HG03095 (cell line): ENCODE measurements around the gene NECTIN2.
"Not testable (repeated sequence)": the region's sequence is repeated elsewhere in the genome, so short reads cannot be mapped to it uniquely, and the experiment has no call there.

Experiments
- ATAC-seq: cut with Tn5 transposase; IDR thresholded peaks from one replicate; pipeline ENCODE4 v1.9.1; 2021; ENCODE audit warnings: moderate library complexity; ENCODE audit not compliant: unreplicated experiment

Gene NECTIN2

GRCh38 chr19:44904426-44904994, 58.4 kb downstream of the NECTIN2 start:
- no peak for ATAC-seq

DNA sequence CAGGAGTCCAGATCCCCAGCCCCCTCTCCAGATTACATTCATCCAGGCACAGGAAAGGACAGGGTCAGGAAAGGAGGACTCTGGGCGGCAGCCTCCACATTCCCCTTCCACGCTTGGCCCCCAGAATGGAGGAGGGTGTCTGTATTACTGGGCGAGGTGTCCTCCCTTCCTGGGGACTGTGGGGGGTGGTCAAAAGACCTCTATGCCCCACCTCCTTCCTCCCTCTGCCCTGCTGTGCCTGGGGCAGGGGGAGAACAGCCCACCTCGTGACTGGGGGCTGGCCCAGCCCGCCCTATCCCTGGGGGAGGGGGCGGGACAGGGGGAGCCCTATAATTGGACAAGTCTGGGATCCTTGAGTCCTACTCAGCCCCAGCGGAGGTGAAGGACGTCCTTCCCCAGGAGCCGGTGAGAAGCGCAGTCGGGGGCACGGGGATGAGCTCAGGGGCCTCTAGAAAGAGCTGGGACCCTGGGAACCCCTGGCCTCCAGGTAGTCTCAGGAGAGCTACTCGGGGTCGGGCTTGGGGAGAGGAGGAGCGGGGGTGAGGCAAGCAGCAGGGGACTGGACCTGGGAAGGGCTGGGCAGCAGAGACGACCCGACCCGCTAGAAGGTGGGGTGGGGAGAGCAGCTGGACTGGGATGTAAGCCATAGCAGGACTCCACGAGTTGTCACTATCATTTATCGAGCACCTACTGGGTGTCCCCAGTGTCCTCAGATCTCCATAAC, 59.5 kb downstream of the NECTIN2 start, which contains the start of gene APOE:
Gene APOE (plus strand): TSS at position 360 of the 724 bp plus-strand sequence. CDS start 829 bp downstream, outside the sequence.
- no peak for ATAC-seq

DNA sequence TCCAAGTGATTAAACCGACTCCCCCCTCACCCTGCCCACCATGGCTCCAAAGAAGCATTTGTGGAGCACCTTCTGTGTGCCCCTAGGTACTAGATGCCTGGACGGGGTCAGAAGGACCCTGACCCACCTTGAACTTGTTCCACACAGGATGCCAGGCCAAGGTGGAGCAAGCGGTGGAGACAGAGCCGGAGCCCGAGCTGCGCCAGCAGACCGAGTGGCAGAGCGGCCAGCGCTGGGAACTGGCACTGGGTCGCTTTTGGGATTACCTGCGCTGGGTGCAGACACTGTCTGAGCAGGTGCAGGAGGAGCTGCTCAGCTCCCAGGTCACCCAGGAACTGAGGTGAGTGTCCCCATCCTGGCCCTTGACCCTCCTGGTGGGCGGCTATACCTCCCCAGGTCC, 61.5 kb downstream of the NECTIN2 start:
- ATAC-seq: no peak

DNA sequence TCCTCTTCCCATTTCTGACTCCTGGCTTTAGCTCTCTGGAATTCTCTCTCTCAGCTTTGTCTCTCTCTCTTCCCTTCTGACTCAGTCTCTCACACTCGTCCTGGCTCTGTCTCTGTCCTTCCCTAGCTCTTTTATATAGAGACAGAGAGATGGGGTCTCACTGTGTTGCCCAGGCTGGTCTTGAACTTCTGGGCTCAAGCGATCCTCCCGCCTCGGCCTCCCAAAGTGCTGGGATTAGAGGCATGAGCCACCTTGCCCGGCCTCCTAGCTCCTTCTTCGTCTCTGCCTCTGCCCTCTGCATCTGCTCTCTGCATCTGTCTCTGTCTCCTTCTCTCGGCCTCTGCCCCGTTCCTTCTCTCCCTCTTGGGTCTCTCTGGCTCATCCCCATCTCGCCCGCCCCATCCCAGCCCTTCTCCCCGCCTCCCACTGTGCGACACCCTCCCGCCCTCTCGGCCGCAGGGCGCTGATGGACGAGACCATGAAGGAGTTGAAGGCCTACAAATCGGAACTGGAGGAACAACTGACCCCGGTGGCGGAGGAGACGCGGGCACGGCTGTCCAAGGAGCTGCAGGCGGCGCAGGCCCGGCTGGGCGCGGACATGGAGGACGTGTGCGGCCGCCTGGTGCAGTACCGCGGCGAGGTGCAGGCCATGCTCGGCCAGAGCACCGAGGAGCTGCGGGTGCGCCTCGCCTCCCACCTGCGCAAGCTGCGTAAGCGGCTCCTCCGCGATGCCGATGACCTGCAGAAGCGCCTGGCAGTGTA, 62.2 kb downstream of the NECTIN2 start:
- ATAC-seq: no peak

GRCh38 chr19:44908836-44909261, 62.8 kb downstream of the NECTIN2 start:
- no peak for ATAC-seq

- ATAC-seq: no peak
Measured at GRCh38 chr19:44909775-44910174, 63.7 kb downstream of the NECTIN2 start.

DNA sequence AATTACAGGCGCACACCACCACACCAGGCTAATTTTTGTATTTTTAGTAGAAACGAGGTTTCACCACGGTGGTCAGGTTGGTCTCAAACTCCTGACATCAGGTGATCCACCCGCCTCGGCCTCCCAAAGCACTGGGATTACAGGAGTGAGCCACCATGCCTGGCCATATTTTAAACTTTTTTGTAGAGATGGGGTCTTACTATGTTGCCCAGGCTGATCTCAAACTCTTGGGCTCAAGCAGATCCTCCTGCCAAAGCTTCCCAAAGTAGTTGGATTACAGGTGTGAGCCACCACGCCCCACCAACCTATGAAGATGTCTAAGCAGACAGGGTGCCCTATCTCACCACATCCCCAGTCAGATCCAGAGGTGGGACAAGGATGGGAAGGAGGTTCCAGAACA, 65.8 kb downstream of the NECTIN2 start:
- not testable (repeated sequence) for ATAC-seq

DNA sequence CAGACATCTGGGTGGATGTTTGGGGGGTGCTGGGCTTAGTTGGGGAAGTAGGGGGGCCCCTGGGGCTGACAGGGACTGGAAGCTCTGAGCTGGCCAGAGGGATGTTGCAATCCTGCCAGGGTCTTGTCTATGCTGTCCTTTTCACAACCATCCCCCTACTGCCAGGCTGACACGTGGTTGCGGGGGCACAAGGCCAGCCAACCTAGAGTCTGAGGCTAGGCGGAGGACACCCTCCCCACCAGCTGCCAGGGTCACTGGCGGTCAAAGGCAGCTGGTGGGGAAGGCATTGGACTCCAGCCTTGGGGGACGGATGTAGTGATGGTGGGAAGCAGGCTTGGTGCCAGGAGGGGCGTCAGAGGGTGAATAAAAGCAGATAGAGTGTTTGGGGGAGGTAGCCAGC, 66.8 kb downstream of the NECTIN2 start:
- no peak for ATAC-seq

- not testable (repeated sequence) for ATAC-seq
Measured at GRCh38 chr19:44913512-44914432, 67.7 kb downstream of the NECTIN2 start.

DNA sequence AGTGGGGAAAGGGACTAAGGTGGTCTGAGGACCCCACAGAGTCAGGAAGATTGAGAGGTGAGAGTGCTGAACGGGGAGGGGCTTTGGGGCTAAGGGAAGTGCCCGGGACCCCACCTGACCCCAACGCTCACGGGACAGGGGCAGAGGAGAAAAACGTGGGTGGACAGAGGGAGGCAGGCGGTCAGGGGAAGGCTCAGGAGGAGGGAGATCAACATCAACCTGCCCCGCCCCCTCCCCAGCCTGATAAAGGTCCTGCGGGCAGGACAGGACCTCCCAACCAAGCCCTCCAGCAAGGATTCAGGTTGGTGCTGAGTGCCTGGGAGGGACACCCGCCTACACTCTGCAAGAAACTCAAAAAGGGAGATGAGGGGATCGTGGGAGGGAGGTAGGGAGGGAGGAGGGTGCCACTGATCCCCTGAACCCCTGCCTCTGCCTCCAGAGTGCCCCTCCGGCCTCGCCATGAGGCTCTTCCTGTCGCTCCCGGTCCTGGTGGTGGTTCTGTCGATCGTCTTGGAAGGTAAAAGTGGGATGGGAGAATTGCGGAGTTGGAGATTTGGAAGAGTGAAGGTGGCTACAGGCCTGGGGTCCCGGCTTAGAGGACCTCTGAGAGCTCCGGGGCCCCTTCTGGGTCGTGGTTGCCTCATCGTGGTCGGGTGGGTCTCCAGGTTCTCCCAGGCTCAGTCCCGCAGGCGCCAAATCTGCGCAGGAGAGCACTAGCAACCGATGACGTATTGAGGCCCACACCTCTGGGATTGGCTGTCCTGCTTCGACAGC, 68.5 kb downstream of the NECTIN2 start, which contains the start of gene APOC1:
Gene APOC1 (plus strand): TSS at position 176 of the 774 bp plus-strand sequence. CDS start 284 bp downstream, at position 460.
- peak; percentile 93 for ATAC-seq

DNA sequence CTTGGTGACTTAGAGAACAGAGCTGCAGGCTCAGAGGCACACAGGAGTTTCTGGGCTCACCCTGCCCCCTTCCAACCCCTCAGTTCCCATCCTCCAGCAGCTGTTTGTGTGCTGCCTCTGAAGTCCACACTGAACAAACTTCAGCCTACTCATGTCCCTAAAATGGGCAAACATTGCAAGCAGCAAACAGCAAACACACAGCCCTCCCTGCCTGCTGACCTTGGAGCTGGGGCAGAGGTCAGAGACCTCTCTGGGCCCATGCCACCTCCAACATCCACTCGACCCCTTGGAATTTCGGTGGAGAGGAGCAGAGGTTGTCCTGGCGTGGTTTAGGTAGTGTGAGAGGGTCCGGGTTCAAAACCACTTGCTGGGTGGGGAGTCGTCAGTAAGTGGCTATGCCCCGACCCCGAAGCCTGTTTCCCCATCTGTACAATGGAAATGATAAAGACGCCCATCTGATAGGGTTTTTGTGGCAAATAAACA, 78.2 kb downstream of the NECTIN2 start:
- ATAC-seq: no peak

DNA sequence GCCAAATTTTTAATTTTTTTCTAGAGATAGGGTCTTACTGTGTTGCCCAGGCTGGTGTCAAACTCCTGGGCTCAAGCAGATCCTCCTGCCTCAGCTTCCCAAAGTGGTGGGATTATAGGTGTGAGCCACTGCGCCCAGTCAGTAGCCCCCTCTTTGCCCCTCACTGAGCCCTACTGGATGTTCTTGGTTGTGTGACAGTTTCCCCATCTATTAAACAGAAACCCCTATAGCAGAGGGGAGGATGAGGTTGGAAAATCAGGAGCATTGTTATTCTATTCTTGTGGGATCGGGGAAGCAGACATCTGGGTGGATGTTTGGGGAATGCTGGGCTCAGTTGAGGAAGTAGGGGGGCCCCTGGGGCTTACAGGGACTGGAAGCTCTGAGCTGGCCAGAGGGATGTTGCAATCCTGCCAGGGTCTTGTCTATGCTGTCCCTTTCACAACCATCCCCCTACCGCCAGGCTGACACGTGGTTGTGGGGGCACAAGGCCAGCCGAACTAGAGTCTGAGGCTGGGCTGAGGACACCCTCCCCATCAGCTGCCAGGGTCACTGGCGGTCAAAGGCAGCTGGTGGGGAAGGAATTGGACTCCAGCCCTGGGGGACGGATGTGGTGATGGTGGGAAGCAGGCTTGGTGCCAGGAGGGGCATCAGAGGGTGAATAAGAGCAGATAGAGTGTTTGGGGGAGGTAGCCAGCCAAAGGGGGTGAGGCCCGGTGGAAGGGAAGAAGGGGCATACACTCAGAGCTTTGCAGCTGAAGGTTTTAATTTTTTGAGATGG, 79.2 kb downstream of the NECTIN2 start:
- no peak for ATAC-seq

DNA sequence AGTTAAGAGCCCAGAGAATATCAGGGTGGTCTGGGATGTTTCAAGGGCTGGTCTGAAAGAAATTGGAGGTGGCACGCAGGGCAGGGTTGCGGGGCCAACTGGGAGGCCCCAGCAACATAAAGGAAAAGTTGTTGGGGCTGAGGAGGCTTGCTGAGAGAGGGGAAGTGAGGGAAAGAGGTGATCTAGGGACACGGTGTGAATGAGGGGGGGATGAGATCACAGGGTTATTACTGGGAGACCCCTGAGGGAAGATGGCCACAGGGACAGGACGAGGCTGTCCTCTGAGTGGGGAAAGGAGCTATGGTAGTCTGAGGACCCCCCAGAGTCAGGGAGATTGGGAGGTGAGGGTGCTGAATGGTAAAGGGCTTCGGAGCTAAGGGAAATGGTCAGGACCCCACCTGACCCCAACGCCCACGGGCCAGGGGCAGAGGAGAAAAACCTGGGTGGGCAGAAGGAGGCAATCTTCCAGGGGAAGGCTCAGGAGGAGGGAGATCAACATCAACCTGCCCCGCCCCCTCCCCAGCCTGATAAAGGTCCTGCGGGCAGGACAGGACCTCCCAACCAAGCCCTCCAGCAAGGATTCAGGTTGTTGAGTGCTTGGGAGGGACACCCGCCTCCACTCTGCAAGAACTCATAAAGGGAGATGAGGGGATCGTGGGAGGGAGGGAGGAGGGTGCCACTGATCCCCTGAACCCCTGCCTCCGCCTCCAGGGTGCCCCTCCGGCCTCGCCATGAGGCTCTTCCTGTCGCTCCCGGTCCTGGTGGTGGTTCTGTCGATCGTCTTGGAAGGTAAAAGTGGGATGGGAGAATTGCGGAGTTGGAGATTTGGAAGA, 80.4 kb downstream of the NECTIN2 start:
- ATAC-seq: not testable (repeated sequence)

GRCh38 chr19:44927746-44928145, 81.6 kb downstream of the NECTIN2 start:
- ATAC-seq: no peak

DNA sequence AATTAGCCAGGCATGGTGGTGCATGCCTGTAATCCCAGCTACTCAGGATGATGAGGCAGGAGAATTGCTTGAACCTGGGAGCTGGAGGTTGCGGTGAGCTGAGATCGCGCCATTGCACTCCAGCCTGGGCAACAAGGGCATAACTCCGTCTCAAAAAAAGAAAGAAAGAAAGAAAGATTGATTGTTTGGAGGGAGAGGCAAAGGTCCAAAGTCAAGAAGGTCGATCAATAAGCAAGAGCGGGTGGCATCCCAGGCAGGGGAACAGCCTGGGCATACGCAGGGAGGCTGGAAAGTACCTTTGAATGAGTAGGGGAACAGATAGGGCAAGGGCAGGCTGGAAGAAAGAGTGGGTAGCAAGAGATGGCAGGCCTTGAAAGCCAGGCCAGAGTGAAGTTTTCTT, 84.0 kb downstream of the NECTIN2 start:
- ATAC-seq: no peak

GRCh38 chr19:44931541-44931940, 85.4 kb downstream of the NECTIN2 start:
- ATAC-seq: no peak
